H9 (cell line): Measurements from ENCODE around the gene TMEM201. TPM values are rescaled to one million over a fixed set of nuclear protein-coding genes. Genes with fewer than 3 reads are reported as not detected.

Experiments
- DNase-seq: peaks from one replicate; pipeline ENCODE4 v3.0.0-alpha.2; 2017
- H2AFZ ChIP-seq: one replicate; pipeline ENCODE4 v1.6.1; 2013; ENCODE audit warnings: mild to moderate bottlenecking, low read length, control low read depth, moderate library complexity
- H2AK5ac ChIP-seq: 2 replicates; pipeline ENCODE4 v1.6.1; 2013; ENCODE audit warnings: low read length, control low read depth, mixed read lengths; ENCODE audit not compliant: insufficient read length
- H2BK120ac ChIP-seq: one replicate; pipeline ENCODE4 v1.6.1; 2013; ENCODE audit warnings: low read depth, mild to moderate bottlenecking, low read length, control low read depth, inconsistent platforms; ENCODE audit not compliant: poor library complexity, severe bottlenecking
- H2BK12ac ChIP-seq: 2 replicates; pipeline ENCODE4 v1.6.1; 2013; ENCODE audit warnings: low read length, control low read depth, mixed read lengths, low read depth; ENCODE audit not compliant: insufficient read length
- H2BK15ac ChIP-seq: 2 replicates; pipeline ENCODE4 v1.6.1; 2013; ENCODE audit warnings: low read depth, low read length, control low read depth
- H2BK20ac ChIP-seq: one replicate; pipeline ENCODE4 v1.6.1; 2013; ENCODE audit warnings: low read depth, mild to moderate bottlenecking, low read length, control low read depth, inconsistent platforms; ENCODE audit not compliant: poor library complexity, severe bottlenecking
- H2BK5ac ChIP-seq: 2 replicates; pipeline ENCODE4 v1.6.1; 2013; ENCODE audit warnings: low read length, control low read depth, mixed read lengths; ENCODE audit not compliant: insufficient read length
- H3K14ac ChIP-seq: 2 replicates; pipeline ENCODE4 v1.6.1; 2013; ENCODE audit warnings: low read length, control low read depth; ENCODE audit not compliant: insufficient read depth
- H3K18ac ChIP-seq: 2 replicates; pipeline ENCODE4 v1.6.1; 2013; ENCODE audit warnings: low read depth, mild to moderate bottlenecking, mixed read lengths, low read length, control low read depth; ENCODE audit not compliant: insufficient read length
- H3K23ac ChIP-seq: 2 replicates; pipeline ENCODE4 v1.6.1; 2013; ENCODE audit warnings: low read length, control low read depth, mixed read lengths, low read depth; ENCODE audit not compliant: insufficient read length
- H3K23me2 ChIP-seq: 2 replicates; pipeline ENCODE4 v1.6.1; 2013; ENCODE audit warnings: low read depth, mild to moderate bottlenecking, mixed read lengths, low read length, control low read depth; ENCODE audit not compliant: insufficient read length, poor library complexity, severe bottlenecking
- H3K27ac ChIP-seq: 2 replicates; pipeline ENCODE4 v1.5.1; 2013; ENCODE audit warnings: low read length, control low read depth, mixed read lengths, low read depth; ENCODE audit not compliant: insufficient read length
- H3K27me3 ChIP-seq: 2 replicates; pipeline ENCODE4 v1.6.1; 2013; ENCODE audit warnings: low read length, control low read depth, inconsistent platforms; ENCODE audit not compliant: insufficient read depth
- H3K4ac ChIP-seq: 2 replicates; pipeline ENCODE4 v1.6.1; 2013; ENCODE audit warnings: low read depth, mild to moderate bottlenecking, control low read depth, inconsistent platforms, low read length, moderate library complexity
- H3K4me1 ChIP-seq: 2 replicates; pipeline ENCODE4 v1.6.1; 2013; ENCODE audit warnings: low read length, control low read depth, inconsistent platforms; ENCODE audit not compliant: insufficient read depth
- H3K4me2 ChIP-seq: 2 replicates; pipeline ENCODE4 v1.6.1; 2013; ENCODE audit warnings: low read length, control low read depth, mixed read lengths; ENCODE audit not compliant: insufficient read length, insufficient read depth
- H3K56ac ChIP-seq: 2 replicates; pipeline ENCODE4 v1.6.1; 2013; ENCODE audit warnings: low read depth, mild to moderate bottlenecking, mixed read lengths, low read length, control low read depth; ENCODE audit not compliant: insufficient read length
- H3K79me1 ChIP-seq: 2 replicates; pipeline ENCODE4 v1.6.1; 2013; ENCODE audit warnings: low read depth, mild to moderate bottlenecking, moderate library complexity, low read length, control low read depth, inconsistent platforms; ENCODE audit not compliant: insufficient read depth, poor library complexity, severe bottlenecking
- H3K79me2 ChIP-seq: 2 replicates; pipeline ENCODE4 v1.6.1; 2013; ENCODE audit warnings: low read length, control low read depth, inconsistent platforms; ENCODE audit not compliant: insufficient read depth
- H3K9ac ChIP-seq: 2 replicates; pipeline ENCODE4 v1.6.1; 2013; ENCODE audit warnings: low read length, control low read depth, mixed read lengths; ENCODE audit not compliant: insufficient read length; ENCODE audit errors: extremely low read depth
- H3K9me3 ChIP-seq: one replicate; pipeline ENCODE4 v1.6.1; 2013; ENCODE audit warnings: low read depth, low read length, inconsistent platforms; ENCODE audit not compliant: control insufficient read depth
- H3T11ph ChIP-seq: one replicate; pipeline ENCODE4 v1.6.1; 2013; ENCODE audit warnings: mild to moderate bottlenecking, low read length, control low read depth, inconsistent platforms
- H4K20me1 ChIP-seq: one replicate; pipeline ENCODE4 v1.6.1; 2013; ENCODE audit not compliant: control insufficient read depth, insufficient read length, insufficient read depth
- H4K5ac ChIP-seq: 2 replicates; pipeline ENCODE4 v1.6.1; 2013; ENCODE audit warnings: low read depth, mild to moderate bottlenecking, mixed read lengths, low read length, control low read depth; ENCODE audit not compliant: insufficient read length
- H4K8ac ChIP-seq: replicated peaks from 2 replicates; pipeline ENCODE4 v1.6.1; 2013; ENCODE audit warnings: low read length, control low read depth, mixed read lengths, low read depth; ENCODE audit not compliant: insufficient read length
- H4K91ac ChIP-seq: 2 replicates; pipeline ENCODE4 v1.6.1; 2013; ENCODE audit warnings: low read depth, mild to moderate bottlenecking, moderate library complexity, mixed read lengths, low read length, control low read depth; ENCODE audit not compliant: insufficient read length
- H3K27ac Mint-ChIP-seq, 3 experiments: 2 replicates in 2 of 3; 3 replicates in 1 of 3; pipeline ENCODE4 v1.8.0; 2020 to 2021; ENCODE audit warnings: mixed read lengths in 3 of 3, mild to moderate bottlenecking in 1 of 3, moderate library complexity in 1 of 3
- H3K27me3 Mint-ChIP-seq: 2 replicates; pipeline ENCODE4 v1.8.0; 2021; ENCODE audit warnings: low read depth, mild to moderate bottlenecking, moderate library complexity, mixed read lengths
- H3K36me3 Mint-ChIP-seq, 3 experiments: 2 replicates in 2 of 3; 3 replicates in 1 of 3; pipeline ENCODE4 v1.8.0; 2020 to 2021; ENCODE audit warnings: low read depth in 3 of 3, mixed read lengths in 3 of 3; ENCODE audit not compliant: insufficient read depth in 1 of 3
- H3K4me1 Mint-ChIP-seq, 2 experiments: 2 replicates each; pipeline ENCODE4 v1.8.0; 2020; ENCODE audit warnings: mixed read lengths in 2 of 2
- H3K4me3 Mint-ChIP-seq, 2 experiments: 2 replicates in 1 of 2; 3 replicates in 1 of 2; pipeline ENCODE4 v1.8.0; 2020 to 2021; ENCODE audit warnings: mild to moderate bottlenecking in 2 of 2, mixed read lengths in 2 of 2, moderate library complexity in 1 of 2
- H3K9me3 Mint-ChIP-seq, 2 experiments: 2 replicates in 1 of 2; 3 replicates in 1 of 2; pipeline ENCODE4 v1.8.0; 2020; ENCODE audit warnings: mild to moderate bottlenecking in 2 of 2, mixed read lengths in 2 of 2, moderate library complexity in 1 of 2
- WGBS: extraction: QIAGEN DNeasy Blood & Tissue Kit; methylation state at CpG from one replicate; pipeline ENCODE4 v1.1.7; 2013; ENCODE audit warnings: missing lambda C conversion rate, low lambda C conversion rate, mixed read lengths; ENCODE audit not compliant: insufficient read length; ENCODE audit errors: extremely low coverage; 5-methylcytosine and 5-hydroxymethylcytosine counted together
- total RNA-seq: library from RNA; stranded (reverse); gene quantifications from 2 replicates; pipeline ENCODE4 v1.2.1, GENCODE V29; 2021
- TF ChIP-seq, protein P1 (sequence below): fragments of 200-600 bp; sonication (generic); conservative IDR thresholded peaks from 3 replicates; pipeline ENCODE4 v1.8.0; 2021; ENCODE audit warnings: antibody characterized with exemption, mild to moderate bottlenecking

The TMEM201 gene
- total RNA-seq, 1 experiment from 2014 or later, result 31.0 TPM

- peaks cover 24 to 32% (median 26%) of the 10 kb centered on the region in 3 experiments; a peak in 6 of 7 replicates for H3K36me3 Mint-ChIP-seq
- Histone ChIP-seq H4K8ac (no peak overlapping the region), H2BK5ac (no peak overlapping the region), H4K20me1 (no peaks in the 10 kb centered on the region), H3K4me1 (no peaks in the 10 kb centered on the region), H3K23me2 (no peaks in the 10 kb centered on the region), H3K18ac (no peak overlapping the region), H2BK12ac (no peak overlapping the region), H3K27me3 (no peaks in the 10 kb centered on the region), H3K27ac (no peak overlapping the region), H2AFZ (no peak overlapping the region), H3K4ac (no peak overlapping the region), H4K91ac (no peak overlapping the region), H3K14ac (no peak overlapping the region), H4K5ac (no peak overlapping the region), H2BK20ac (no peak overlapping the region), H2BK15ac (no peak overlapping the region), H2BK120ac (no peak overlapping the region), H3K9me3 (no peaks in the 10 kb centered on the region), H3K4me2 (no peak overlapping the region), H3K79me1 (peaks cover 2% of the 10 kb centered on the region), H3K9ac (no peak overlapping the region), H3T11ph (no peak overlapping the region), H3K23ac (no peak overlapping the region), H2AK5ac (no peak overlapping the region), H3K56ac (no peak overlapping the region), H3K79me2 (peaks cover 21% of the 10 kb centered on the region; the same call in 1 of the 2 replicates)
- TF ChIP-seq, protein P1, sequence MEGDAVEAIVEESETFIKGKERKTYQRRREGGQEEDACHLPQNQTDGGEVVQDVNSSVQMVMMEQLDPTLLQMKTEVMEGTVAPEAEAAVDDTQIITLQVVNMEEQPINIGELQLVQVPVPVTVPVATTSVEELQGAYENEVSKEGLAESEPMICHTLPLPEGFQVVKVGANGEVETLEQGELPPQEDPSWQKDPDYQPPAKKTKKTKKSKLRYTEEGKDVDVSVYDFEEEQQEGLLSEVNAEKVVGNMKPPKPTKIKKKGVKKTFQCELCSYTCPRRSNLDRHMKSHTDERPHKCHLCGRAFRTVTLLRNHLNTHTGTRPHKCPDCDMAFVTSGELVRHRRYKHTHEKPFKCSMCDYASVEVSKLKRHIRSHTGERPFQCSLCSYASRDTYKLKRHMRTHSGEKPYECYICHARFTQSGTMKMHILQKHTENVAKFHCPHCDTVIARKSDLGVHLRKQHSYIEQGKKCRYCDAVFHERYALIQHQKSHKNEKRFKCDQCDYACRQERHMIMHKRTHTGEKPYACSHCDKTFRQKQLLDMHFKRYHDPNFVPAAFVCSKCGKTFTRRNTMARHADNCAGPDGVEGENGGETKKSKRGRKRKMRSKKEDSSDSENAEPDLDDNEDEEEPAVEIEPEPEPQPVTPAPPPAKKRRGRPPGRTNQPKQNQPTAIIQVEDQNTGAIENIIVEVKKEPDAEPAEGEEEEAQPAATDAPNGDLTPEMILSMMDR, result no peak
- DNase-seq, result no peak
- no peaks in the 10 kb centered on the region for H3K9me3 Mint-ChIP-seq
- H3K4me1 Mint-ChIP-seq, result peaks cover 0 to under 1% of the 10 kb centered on the region in 2 experiments; a peak in 1 of 4 replicates
- peaks cover 23% of the 10 kb centered on the region for H3K27me3 Mint-ChIP-seq
- H3K4me3 Mint-ChIP-seq, result no peak overlapping the region
- H3K27ac Mint-ChIP-seq, result no peak overlapping the region
- 100% methylated on average over 1 of the region's 1 CpG for WGBS
Observed at GRCh38 chr1:9551984-9552383, 36.7 kb upstream of the TMEM201 start.
